Heart right ventricle (tissue), 16 donors: ENCODE results near the gene ITPR2. TPM values are rescaled to one million over a fixed set of nuclear protein-coding genes. Genes with fewer than 3 reads are reported as not detected.

Source experiments
- ATAC-seq, 8 donors: fragments of 200-7000 bp; cut with Tn5 transposase; one replicate each; pipeline ENCODE4 v1.9.1; 2020; ENCODE audit warnings: mild to moderate bottlenecking in 8 of 8, moderate library complexity in 8 of 8, moderate number of reproducible peaks in 1 of 8
- DNase-seq, 2 donors: peaks; one replicate each; pipeline ENCODE4 v3.0.0-alpha.2; 2020
- H3K27ac ChIP-seq, 10 donors: fragments of 200-600 bp; sonication (generic) in 2 of 10; one replicate each; pipeline versions ENCODE4 v1.5.0 to v1.8.0; 2020 to 2022; ENCODE audit warnings: mild to moderate bottlenecking in 3 of 10
- H3K27me3 ChIP-seq, 7 donors: fragments of 200-600 bp; one replicate each; pipeline ENCODE4 v1.8.0; 2021 to 2022; ENCODE audit warnings: mild to moderate bottlenecking in 2 of 7
- H3K36me3 ChIP-seq, 9 donors: fragments of 200-600 bp; sonication (generic) in 1 of 9; one replicate each; pipeline versions ENCODE4 v1.5.0 to v1.8.0; 2020 to 2022; ENCODE audit warnings: mild to moderate bottlenecking in 2 of 9
- H3K4me1 ChIP-seq, 9 donors: fragments of 200-600 bp; sonication (generic) in 1 of 9; one replicate each; pipeline versions ENCODE4 v1.5.0 to v1.8.0; 2020 to 2022; ENCODE audit warnings: mild to moderate bottlenecking in 4 of 9
- H3K4me3 ChIP-seq, 10 donors: fragments of 200-600 bp; sonication (generic) in 2 of 10; one replicate each; pipeline versions ENCODE4 v1.5.0 to v1.8.0; 2020 to 2022; ENCODE audit warnings: mild to moderate bottlenecking in 7 of 10, moderate library complexity in 2 of 10
- H3K9me3 ChIP-seq, 11 donors: fragments of 200-600 bp in 10 of 11; sonication (generic) in 2 of 11; one replicate each; pipeline versions ENCODE4 v1.5.0 to v1.8.0; 2013 to 2022; ENCODE audit warnings: mild to moderate bottlenecking in 2 of 11, control low read depth in 1 of 11, moderate library complexity in 1 of 11
- CTCF ChIP-seq, 9 donors: fragments of 200-600 bp; sonication (generic) in 2 of 9; IDR thresholded peaks; one replicate each; pipeline versions ENCODE4 v1.5.0 to v1.8.0; 2021 to 2022; ENCODE audit warnings: antibody characterized with exemption in 9 of 9, mild to moderate bottlenecking in 5 of 9, moderate library complexity in 1 of 9
- WGBS, 2 donors: extraction: QIAGEN DNeasy Blood & Tissue Kit; methylation state at CpG; one replicate each; pipeline ENCODE4 v1.1.7; 2013; ENCODE audit warnings: inconsistent platforms in 1 of 2; 5-methylcytosine and 5-hydroxymethylcytosine counted together
- intact Hi-C, 10 donors: fragments of 100-400 bp; cut with DNase I; formaldehyde crosslinking; loops; one replicate each; pipeline versions ENCODE4 v1.11.1 to v1.14.2; 2022
- polyA plus RNA-seq, 2 donors: library from polyadenylated mRNA; stranded (reverse); fragments of 200-250 nt; gene quantifications; one replicate each; pipeline ENCODE4 v1.2.3, GENCODE V29; 2013
- total RNA-seq, 10 donors: library from RNA; stranded (reverse); fragmentation: NEBNext Ultra II Directional in 3 of 10; extraction: Animal tissue kit (Norgen Biotek cat#: 25700) in 3 of 10; gene quantifications; one replicate each; pipeline versions ENCODE4 v1.2.1 to v1.2.4, GENCODE V29; 2021 to 2023
- donor health status: Arrhythmogenic right ventricular cardiomyopathy.
- donor health status: ischemic (EF 13 %, LVEDD 7.1; RV severe dilation, severe dysfunction).
- donor health status: healthy with polysubstance abuse.
- donor health status: DM: no; HTN: yes; CAD: no.
- donor health status: DM: no; HTN: no; CAD: no.
- donor health status: ischemic (EF 25% LVEDD 6.9; RV normal size, moderate dysfunction).
- donor health status: ischemic (EF 25% LVEDD 5.7; RV mildly dilated, moderate dysfunction).
- donor health status: healthy.
- donor health status: DM: yes; HTN: yes; CAD: no.
- donor health status: Ischemic cardiomyopathy.
- donor health status: ischemic (EF 35%, LVEDD 5.7; RV mildly dilated, moderate dysfunction).
- donor health status: nonischemic (EF 11% LVEDD 7.7; RV severe dilation, severe dysfunction).
- donor health status: DM: yes; HTN: yes; CAD: no.
- donor health status: PGD.
- donor health status: ischemic (EF 29% LVEDD 5.4; RV normal size, mild dysfunction).
- donor health status: nonischemic (EF 23%, LVEDD 6.1; RV moderate dilation, normal function).

The ITPR2 gene
- total and polyA plus RNA-seq, 12 donors, result 2.0 to 18.9 (median 14.3) TPM

- no peak overlapping the region for H3K27ac ChIP-seq
- H3K4me3 ChIP-seq, result no peak overlapping the region
- DNase-seq (no peak), ATAC-seq (no peak)
- H3K27me3 ChIP-seq, result no peaks in the 10 kb centered on the region
- peaks cover 0 to 18% (median 0%) of the 10 kb centered on the region in 9 donors for H3K4me1 ChIP-seq
- intact Hi-C loops, result no loop called here
- no peak for TF ChIP-seq CTCF (IDR thresholded peaks at IDR 0.05)
- peaks cover 0 to 20% (median 3%) of the 10 kb centered on the region in 11 donors for H3K9me3 ChIP-seq
- no peaks in the 10 kb centered on the region for H3K36me3 ChIP-seq
- 82 to 83% methylated on average over 3 of the region's 3 CpGs for WGBS, 2 donors
Measured at GRCh38 chr12:26754148-26754547, 78.8 kb downstream of the ITPR2 start.

DNA sequence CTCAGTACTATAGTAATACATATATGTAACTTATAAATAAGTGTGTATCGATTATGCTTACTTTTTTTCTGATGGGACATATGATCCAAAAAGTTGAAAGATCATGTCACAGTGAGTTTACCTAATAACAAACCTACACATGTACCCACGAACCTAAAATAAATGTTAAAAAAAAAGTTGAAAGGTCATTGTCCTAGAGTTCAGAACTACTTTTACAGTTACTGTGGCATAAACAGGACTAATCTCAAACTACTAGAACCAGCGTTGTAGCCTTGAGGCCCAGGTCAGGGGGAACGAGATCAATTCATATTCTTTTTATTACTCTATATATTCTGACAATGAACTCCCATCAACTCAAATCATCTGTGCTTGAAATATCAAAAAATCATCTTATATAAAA lies 81.8 kb downstream of the ITPR2 start:
- Histone ChIP-seq H3K4me1 (peaks cover 0 to 42% (median 0%) of the 10 kb centered on the region in 9 donors), H3K36me3 (no peaks in the 10 kb centered on the region), H3K4me3 (no peak overlapping the region), H3K9me3 (peaks cover 0 to 19% (median 3%) of the 10 kb centered on the region in 11 donors), H3K27ac (no peak overlapping the region), H3K27me3 (no peaks in the 10 kb centered on the region)
- intact Hi-C loops, result no loop called here
- no peak for ATAC-seq
- WGBS, 2 donors, result 96 to 97% methylated on average over 4 of the region's 4 CpGs
- TF ChIP-seq CTCF (IDR thresholded peaks at IDR 0.05), result no peak
- DNase-seq, result no peak

GRCh38 chr12:26750531-26751175 lies 82.3 kb downstream of the ITPR2 start:
- DNase-seq, result no peak
- WGBS, 2 donors, result 90 to 95% methylated on average over 7 of the region's 7 CpGs
- ATAC-seq, result no peak
- H3K9me3 ChIP-seq, result peaks cover 0 to 13% (median 3%) of the 10 kb centered on the region in 11 donors
- H3K36me3 ChIP-seq, result no peaks in the 10 kb centered on the region
- H3K27me3 ChIP-seq, result no peaks in the 10 kb centered on the region
- no peak overlapping the region for H3K27ac ChIP-seq
- H3K4me1 ChIP-seq, result peaks cover 0 to 42% (median 0%) of the 10 kb centered on the region in 9 donors
- no peak for TF ChIP-seq CTCF (IDR thresholded peaks at IDR 0.05)
- no peak overlapping the region for H3K4me3 ChIP-seq
- intact Hi-C loops, result no loop called here

GRCh38 chr12:26749781-26750180 lies 83.2 kb downstream of the ITPR2 start:
- intact Hi-C loops, result loop anchor here in 1 of 10 donors (5.0 kb wide), 1 partner anchor 48 kb away; no protein-coding TSS in a partner anchor
- Histone ChIP-seq H3K4me3 (no peak overlapping the region), H3K36me3 (no peaks in the 10 kb centered on the region), H3K27ac (no peak overlapping the region), H3K4me1 (peaks cover 0 to 48% (median 5%) of the 10 kb centered on the region in 9 donors), H3K27me3 (no peaks in the 10 kb centered on the region), H3K9me3 (peaks cover 0 to 5% (median 0%) of the 10 kb centered on the region in 11 donors)
- TF ChIP-seq CTCF (IDR thresholded peaks at IDR 0.05), result no peak
- ATAC-seq (no peak), DNase-seq (no peak)
